ENCODE data around the gene FCHSD2. TPM values are rescaled to one million over a fixed set of nuclear protein-coding genes. Genes with fewer than 3 reads are reported as not detected.

FCHSD2 gene
- total and polyA plus RNA-seq, 2 donors (not counting 3 experiments of a cell fraction or from before 2014, with no cell fraction given), result 20.8 to 56.9 TPM

GRCh38 chr11:73172992-73173656 lies 31.0 kb upstream of the FCHSD2 start:
- H3K79me2 ChIP-seq (ENCODE audit: control insufficient read depth, insufficient read depth, low read length), result no peaks in the 10 kb centered on the region
- POLR2A ChIA-PET, result no interaction called here
- H3K27me3 ChIP-seq (ENCODE audit: control insufficient read depth in 2 of 2, insufficient read depth in 2 of 2, low read length in 2 of 2), result no peaks in the 10 kb centered on the region
- H3K9me1 ChIP-seq (replicated peaks; ENCODE audit: control insufficient read depth, extremely low read depth, insufficient read depth, low read length), result no peaks in the 10 kb centered on the region
- H3K9ac ChIP-seq (replicated peaks; ENCODE audit: extremely low read depth, insufficient read depth, low read length), result no peak overlapping the region
- H3K9me3 ChIP-seq (replicated peaks; ENCODE audit: control insufficient read depth, insufficient read depth, low read length), result no peaks in the 10 kb centered on the region
- BruUV-seq (replicated peaks), result no TSS peak
- no peaks in the 10 kb centered on the region for H3K36me3 ChIP-seq (ENCODE audit: control insufficient read depth in 2 of 2, extremely low read depth in 1 of 2, insufficient read depth in 2 of 2, low read length in 2 of 2)
- TF ChIP-seq, protein P1, sequence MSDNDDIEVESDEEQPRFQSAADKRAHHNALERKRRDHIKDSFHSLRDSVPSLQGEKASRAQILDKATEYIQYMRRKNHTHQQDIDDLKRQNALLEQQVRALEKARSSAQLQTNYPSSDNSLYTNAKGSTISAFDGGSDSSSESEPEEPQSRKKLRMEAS (IDR thresholded peaks at IDR 0.05; ENCODE audit: insufficient read depth, insufficient read length), result no peak
- TF ChIP-seq CTCF (IDR thresholded peaks at IDR 0.05; ENCODE audit: extremely low read depth in 1 of 2, insufficient read depth in 1 of 2, low read depth in 1 of 2, low read length in 2 of 2) (no peak), POLR2AphosphoS5 (IDR thresholded peaks at IDR 0.05; ENCODE audit: insufficient read depth, low read depth, low read length) (no peak), MYC (IDR thresholded peaks at IDR 0.05; ENCODE audit: low read depth, low read length) (no peak), GATA2 (IDR thresholded peaks at IDR 0.05; ENCODE audit: insufficient read depth, insufficient read length, low read depth, low read length) (no peak), POLR2A (IDR thresholded peaks at IDR 0.05; ENCODE audit: low read depth, low read length) (no peak)
- H3K27ac ChIP-seq (ENCODE audit: insufficient read depth, low read depth, low read length), result no peak overlapping the region
- FAIRE-seq, result no peak
- dilution Hi-C loops (cut with MboI; ENCODE audit: extremely low pct_ligation_motif_present, low sequenced_read_pairs) (no loop called here), intact Hi-C loops (cut with micrococcal nuclease) (no loop called here)
- CTCF ChIA-PET, result no interaction called here
- peaks cover 27% of the 10 kb centered on the region for H3K4me1 ChIP-seq (ENCODE audit: control insufficient read depth, extremely low read depth, insufficient read depth, low read length)
- H3K4me2 ChIP-seq (ENCODE audit: insufficient read depth, low read length), result no peak overlapping the region
- H2AFZ ChIP-seq (ENCODE audit: low read depth, low read length), result no peak overlapping the region
- no peak for DNase-seq (ENCODE audit: low read depth, low spot score)
- no peaks in the 10 kb centered on the region for H4K20me1 ChIP-seq (replicated peaks; ENCODE audit: control insufficient read depth, extremely low read depth, insufficient read depth, low read length)
- H3K4me3 ChIP-seq (replicated peaks in 1 of 3; ENCODE audit: insufficient read depth in 1 of 3, low read depth in 1 of 3, low read length in 3 of 3), result no peak overlapping the region

Data from endothelial cell of umbilical vein (primary cell).